Uterus (tissue), 2 donors: ENCODE measurements around the gene STIM1.

Experiments
- CTCF ChIP-seq, 4 experiments: fragments of 200-600 bp in 2 of 4; fragments of 450-650 bp in 2 of 4; sonication (generic) in 2 of 4; IDR thresholded peaks; one replicate each; pipeline ENCODE4 v1.5.1; 2016 to 2019; ENCODE audit warnings: antibody characterized with exemption in 4 of 4, mild to moderate bottlenecking in 2 of 4, moderate library complexity in 1 of 4
- POLR2A ChIP-seq, 2 donors: fragments of 450-650 bp; IDR thresholded peaks; one replicate each; pipeline ENCODE4 v1.6.1; 2016; ENCODE audit warnings: antibody characterized with exemption in 2 of 2, mild to moderate bottlenecking in 1 of 2, moderate library complexity in 1 of 2

- TF ChIP-seq CTCF (IDR thresholded peaks at IDR 0.05): no peak
- TF ChIP-seq POLR2A (IDR thresholded peaks at IDR 0.05): no peak
Observed at GRCh38 chr11:3909901-3910300, 54.4 kb downstream of the STIM1 start.
